ENCODE results near the gene AP2A1. TPM values are rescaled to one million over a fixed set of nuclear protein-coding genes. Genes with fewer than 3 reads are reported as not detected.

AP2A1 gene
- total and polyA plus RNA-seq, 2 donors (not counting 3 experiments of a cell fraction or from before 2014, with no cell fraction given) = 108 to 113 TPM

GRCh38 chr19:49780861-49781260 lies 14.1 kb downstream of the AP2A1 start:
- Histone ChIP-seq H3K4me2 (ENCODE audit: insufficient read depth, low read length) (no peak overlapping the region), H3K4me3 (replicated peaks in 1 of 3; ENCODE audit: insufficient read depth in 1 of 3, low read depth in 1 of 3, low read length in 3 of 3) (no peak overlapping the region), H3K36me3 (ENCODE audit: control insufficient read depth in 2 of 2, extremely low read depth in 1 of 2, insufficient read depth in 2 of 2, low read length in 2 of 2) (peaks cover 0 to 11% of the 10 kb centered on the region in 2 experiments), H3K9ac (replicated peaks; ENCODE audit: extremely low read depth, insufficient read depth, low read length) (no peak overlapping the region), H2AFZ (ENCODE audit: low read depth, low read length) (no peak overlapping the region), H4K20me1 (replicated peaks; ENCODE audit: control insufficient read depth, extremely low read depth, insufficient read depth, low read length) (no peaks in the 10 kb centered on the region), H3K4me1 (ENCODE audit: control insufficient read depth, extremely low read depth, insufficient read depth, low read length) (no peaks in the 10 kb centered on the region), H3K27me3 (ENCODE audit: control insufficient read depth in 2 of 2, insufficient read depth in 2 of 2, low read length in 2 of 2) (no peaks in the 10 kb centered on the region), H3K27ac (ENCODE audit: insufficient read depth, low read depth, low read length) (no peak overlapping the region), H3K9me1 (replicated peaks; ENCODE audit: control insufficient read depth, extremely low read depth, insufficient read depth, low read length) (no peaks in the 10 kb centered on the region), H3K9me3 (replicated peaks; ENCODE audit: control insufficient read depth, insufficient read depth, low read length) (no peaks in the 10 kb centered on the region), H3K79me2 (ENCODE audit: control insufficient read depth, insufficient read depth, low read length) (peaks cover 3% of the 10 kb centered on the region)
- POLR2A ChIA-PET = no interaction called here
- CTCF ChIA-PET = no interaction called here
- intact Hi-C loops (cut with micrococcal nuclease) (no loop called here), dilution Hi-C loops (cut with MboI; ENCODE audit: extremely low pct_ligation_motif_present, low sequenced_read_pairs) (no loop called here)
- TF ChIP-seq MAX (IDR thresholded peaks at IDR 0.05; ENCODE audit: insufficient read depth, insufficient read length) (no peak), MYC (IDR thresholded peaks at IDR 0.05; ENCODE audit: low read depth, low read length) (no peak), POLR2A (IDR thresholded peaks at IDR 0.05; ENCODE audit: low read depth, low read length) (no peak), CTCF (IDR thresholded peaks at IDR 0.05; ENCODE audit: extremely low read depth in 1 of 2, insufficient read depth in 1 of 2, low read depth in 1 of 2, low read length in 2 of 2) (no peak), EZH2 (IDR thresholded peaks at IDR 0.05; ENCODE audit: borderline replicate concordance, low read depth, low read length, severe bottlenecking) (no peak), GATA2 (IDR thresholded peaks at IDR 0.05; ENCODE audit: insufficient read depth, insufficient read length, low read depth, low read length) (no peak), JUN (IDR thresholded peaks at IDR 0.05; ENCODE audit: borderline replicate concordance, insufficient read depth, insufficient read length, low read depth) (no peak), FOS (IDR thresholded peaks at IDR 0.05; ENCODE audit: borderline replicate concordance, insufficient read depth, low read length) (no peak), POLR2AphosphoS5 (IDR thresholded peaks at IDR 0.05; ENCODE audit: insufficient read depth, low read depth, low read length) (no peak)
- FAIRE-seq (no peak), DNase-seq (ENCODE audit: low read depth, low spot score) (no peak)
- BruUV-seq (replicated peaks) = no TSS peak
